GM19395 (cell line): ENCODE measurements around the gene LARP1.
"Not testable (repeated sequence)": the region's sequence is repeated elsewhere in the genome, so short reads cannot be mapped to it uniquely, and the experiment has no call there.

Experiments
- ATAC-seq: cut with Tn5 transposase; IDR thresholded peaks from one replicate; pipeline ENCODE4 v1.9.1; 2021; ENCODE audit warnings: mild to moderate bottlenecking, moderate library complexity; ENCODE audit not compliant: unreplicated experiment

LARP1 gene

DNA sequence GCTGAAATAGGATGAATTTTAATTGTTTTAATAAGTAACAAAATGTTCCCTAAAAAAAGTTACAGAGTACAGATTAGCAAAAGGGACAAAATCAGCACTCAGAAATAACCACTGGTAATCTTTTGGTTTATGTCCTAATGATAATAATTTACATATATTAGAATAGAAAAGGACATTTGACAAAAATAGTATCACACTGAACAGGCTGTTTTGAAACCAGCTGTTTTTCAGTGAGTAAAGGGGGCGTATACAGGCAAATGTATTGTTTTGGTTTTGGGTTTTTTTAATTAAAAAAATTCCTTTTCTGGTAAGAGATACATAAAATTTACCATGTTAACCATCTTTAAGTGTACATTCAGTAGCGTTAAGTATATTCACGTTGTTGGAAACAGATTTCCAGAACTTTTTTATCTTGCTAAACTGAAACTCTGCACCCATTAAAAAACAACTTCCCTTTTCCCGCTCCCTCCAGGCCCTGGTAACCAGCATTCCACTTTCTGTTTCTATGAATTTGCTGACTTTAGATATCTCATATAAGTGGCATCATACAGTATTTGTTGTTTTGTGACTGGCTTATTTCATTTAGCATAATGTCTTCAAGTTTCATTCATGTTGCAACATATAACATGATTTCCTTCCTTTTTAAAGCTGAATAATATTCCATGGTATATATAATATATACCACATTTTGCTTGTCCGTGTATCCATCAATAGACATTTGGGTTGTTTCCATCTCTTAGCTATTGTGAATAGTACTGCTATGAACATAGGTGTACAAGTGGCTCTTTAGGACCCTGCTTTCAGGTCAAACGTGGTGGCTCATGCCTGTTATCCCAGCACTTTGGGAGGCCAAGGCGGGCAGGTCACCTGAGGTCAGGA lies 20.6 kb upstream of the LARP1 start:
- no peak for ATAC-seq

DNA sequence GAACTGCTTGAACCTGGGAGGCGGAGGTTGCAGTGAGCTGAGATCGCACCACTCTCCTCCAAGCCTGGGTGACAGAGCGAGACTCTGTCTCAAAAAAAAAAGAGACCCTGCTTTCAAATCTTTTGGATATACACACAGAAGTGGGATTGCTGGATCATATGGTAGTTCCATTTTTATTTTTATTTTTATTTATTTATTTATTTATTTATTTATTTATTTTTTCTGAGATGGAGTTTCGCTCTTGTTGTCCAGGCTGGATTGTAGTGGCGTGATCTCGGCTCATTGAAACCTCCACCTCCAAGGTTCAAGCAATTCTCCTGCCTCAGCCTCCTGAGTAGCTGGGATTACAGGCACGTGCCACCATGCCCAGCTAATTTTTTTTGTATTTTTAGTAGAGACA lies 19.8 kb upstream of the LARP1 start:
- not testable (repeated sequence) for ATAC-seq

DNA sequence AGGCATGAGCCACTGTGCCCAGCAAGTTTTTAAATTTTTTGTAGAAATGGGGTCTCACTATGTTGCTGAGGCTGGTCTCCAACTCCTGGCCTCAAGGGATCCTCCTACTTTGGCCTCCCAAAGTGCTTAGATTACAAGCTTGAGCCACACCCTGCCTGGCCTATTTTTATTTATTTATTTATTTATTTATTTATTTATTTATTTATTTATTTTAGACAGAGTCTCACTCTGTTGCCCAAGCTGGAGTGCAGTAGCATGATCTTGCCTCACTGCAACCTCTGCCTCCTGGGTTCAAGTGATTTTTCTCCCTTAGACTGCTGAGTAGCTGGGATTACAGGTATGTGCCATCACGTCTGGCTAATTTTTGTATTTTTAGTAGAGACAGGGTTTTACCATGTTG lies 18.8 kb upstream of the LARP1 start:
- not testable (repeated sequence) for ATAC-seq

DNA sequence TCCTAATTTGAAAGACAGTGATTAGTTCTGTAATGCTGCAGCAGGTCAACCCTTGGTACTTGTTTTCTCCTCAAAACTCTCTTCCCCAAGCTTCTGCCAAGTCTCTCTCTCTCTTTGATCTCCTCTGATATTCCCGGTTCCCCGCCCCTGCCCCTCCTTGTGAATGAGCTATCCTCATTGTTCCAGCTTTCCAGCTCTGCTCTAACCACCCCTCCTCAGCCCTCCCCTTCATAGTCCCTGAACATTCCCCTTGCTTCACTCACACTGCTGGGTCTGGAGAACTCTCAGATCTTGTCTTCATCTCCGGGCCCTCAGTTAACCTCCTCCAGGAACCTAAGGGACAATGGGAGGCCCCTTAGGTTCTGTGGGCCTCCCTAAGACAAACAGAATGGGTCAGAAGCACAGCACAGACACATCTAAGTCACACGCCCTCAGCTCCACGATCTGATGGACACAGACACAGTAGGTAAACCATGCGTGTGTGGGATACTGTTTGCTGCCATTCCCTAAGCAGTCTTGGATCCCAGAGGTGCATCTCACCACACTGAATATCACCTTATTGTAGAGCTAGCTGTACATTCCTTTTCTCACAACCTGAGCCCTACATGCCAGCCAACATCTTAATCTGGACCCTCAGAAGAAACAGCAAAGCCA lies 17.4 kb upstream of the LARP1 start:
- ATAC-seq, result no peak

DNA sequence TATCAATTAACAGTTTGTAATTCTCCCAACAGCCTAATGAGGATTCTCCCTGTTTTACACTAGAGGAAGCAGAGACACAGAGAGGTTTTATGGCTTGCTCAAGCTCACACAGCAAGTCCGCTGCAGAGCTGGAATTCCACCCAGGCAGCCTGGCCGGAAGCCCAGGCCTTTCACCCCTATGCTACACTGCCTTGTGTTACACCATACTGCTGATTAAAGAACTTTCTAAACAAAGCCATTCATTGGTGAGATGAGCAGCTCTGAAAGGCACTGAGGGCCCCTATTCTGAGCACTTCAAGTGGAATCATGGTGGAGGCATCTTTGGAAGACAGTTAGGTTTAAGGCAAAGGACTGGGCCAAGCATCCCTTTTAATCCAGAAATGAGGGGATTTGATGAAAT lies 14.7 kb upstream of the LARP1 start:
- no peak for ATAC-seq

DNA sequence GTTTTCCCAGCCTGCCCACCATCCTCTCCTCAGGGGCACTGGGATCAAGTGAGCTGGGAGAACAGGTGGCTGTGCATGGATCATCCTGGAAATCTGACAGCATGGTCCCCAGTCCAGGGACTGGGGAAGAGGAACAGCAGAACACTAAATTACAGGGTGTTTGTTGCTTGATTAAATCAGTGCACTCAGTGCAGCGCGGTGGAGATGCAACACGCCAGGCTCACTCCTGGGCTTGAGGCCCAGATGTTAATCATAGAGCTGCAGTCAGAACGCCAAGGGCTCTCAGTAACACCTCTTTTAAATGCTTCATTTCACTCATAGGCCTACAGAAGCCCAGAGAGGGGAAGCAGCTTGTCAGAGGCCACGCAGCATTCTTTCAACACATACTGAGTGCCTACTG lies 14.2 kb upstream of the LARP1 start:
- ATAC-seq, result no peak

DNA sequence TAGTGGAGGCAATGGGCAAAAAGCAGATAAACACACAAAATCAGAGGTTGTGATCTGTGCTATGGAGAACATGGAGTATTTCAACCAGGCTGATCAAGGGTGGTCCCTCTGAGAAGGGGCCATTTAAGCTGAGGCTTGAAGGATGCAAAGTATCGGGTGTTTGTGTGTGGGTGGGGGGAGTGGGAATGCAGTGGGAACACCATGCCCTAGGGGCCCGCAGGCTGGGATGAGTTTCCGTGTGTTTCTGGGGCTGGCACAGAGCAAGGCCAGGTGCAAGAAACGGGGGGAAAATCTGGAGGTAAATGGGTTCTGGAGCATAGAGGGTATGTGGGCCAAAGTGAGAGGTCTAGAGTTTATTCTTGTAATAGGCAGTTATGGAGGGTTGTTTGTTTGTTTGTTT lies 13.8 kb upstream of the LARP1 start:
- no peak for ATAC-seq

DNA sequence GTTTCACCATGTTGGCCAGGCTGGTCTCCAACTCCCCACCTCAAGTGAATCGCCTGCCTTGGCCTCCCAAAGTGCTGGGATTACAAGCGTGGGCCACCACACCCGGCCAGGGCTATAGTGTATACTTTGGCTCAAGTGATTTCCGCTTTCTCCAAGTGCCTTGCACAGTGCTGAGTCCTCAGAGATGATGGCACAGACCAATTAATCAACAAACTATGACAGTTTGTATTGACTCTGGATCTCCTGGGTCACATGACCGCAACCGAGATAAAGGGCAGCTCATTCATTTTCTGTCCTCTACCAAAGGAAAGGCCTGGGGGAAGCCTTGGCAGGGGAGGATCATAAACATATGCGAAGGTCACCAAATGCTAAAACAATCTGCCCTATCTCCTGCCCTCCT lies 11.4 kb upstream of the LARP1 start:
- ATAC-seq, result no peak

DNA sequence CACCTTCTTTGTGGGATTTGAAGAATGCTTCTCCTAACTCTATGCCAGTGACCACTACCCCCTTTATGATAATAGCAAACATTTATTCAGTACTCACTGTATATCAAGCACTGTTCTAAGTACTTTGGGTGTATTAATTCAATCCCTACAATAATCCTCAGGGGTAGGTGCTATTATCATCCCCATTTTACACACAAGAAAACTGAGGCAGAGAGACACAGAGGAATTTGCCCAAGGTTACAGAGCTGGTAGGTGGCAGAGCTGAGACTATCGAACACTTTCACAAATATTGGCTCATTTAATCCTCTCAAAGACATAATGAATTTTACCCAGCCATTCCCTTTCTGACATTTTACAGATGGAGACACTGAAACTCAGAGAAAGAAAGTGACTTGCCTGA lies 9.8 kb upstream of the LARP1 start:
- ATAC-seq, result no peak

DNA sequence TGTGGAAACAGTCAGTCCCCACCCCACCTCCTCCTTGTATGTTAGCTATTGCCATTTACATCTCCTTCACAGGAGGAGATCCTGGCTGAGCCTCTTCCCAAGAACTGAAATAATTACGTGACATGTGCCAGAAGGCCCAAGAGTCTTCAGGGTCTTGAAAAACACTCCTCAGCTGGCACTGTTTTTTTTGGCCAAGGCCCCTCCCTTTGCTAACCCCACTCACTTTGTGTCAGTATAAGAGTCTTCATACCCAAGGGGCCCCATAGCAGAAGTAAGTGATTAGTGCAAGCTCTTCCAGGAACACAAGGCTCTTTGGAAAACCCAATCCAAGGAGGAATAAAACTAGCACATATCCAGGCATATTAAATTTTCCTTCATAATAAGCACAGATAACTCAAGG lies 5.7 kb upstream of the LARP1 start:
- ATAC-seq, result no peak

DNA sequence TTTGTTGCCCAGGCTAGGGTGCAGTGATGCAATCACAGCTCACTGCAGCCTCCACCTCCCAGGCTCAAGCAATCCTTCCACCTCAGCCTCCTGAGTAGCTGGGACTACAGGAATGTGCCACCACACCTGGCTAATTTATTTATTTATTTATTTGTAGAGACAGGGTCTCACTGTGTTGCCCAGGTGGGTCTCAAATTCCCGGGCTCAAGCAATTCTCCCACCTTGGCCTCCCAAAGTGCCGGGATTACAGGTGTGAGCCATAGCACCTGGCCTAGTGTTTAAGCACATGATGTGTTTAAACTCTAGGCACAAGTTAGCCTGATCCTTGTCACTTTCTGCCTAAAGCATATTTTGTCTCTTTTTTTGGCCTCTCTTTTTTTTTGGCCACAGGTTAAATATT lies 4.5 kb upstream of the LARP1 start:
- ATAC-seq, result not testable (repeated sequence)

DNA sequence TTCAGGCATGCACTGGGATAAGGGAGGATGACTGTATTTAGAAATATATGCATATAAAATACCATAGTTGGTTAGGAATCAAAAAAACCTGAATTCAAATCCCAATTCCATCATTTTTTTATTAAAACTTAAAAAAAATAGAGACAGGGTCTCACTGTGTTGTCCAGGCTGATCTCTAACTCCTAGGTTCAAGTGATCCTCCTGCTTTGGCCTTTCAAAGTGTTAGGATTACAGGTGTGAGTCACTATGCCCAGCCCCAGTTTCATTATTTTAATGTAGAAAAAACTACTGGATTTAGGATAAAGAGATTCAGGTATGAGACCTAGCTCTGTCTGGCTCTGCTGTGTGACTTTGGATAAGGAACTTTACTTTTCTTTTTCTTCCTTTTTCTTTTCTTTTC lies 3.3 kb upstream of the LARP1 start:
- ATAC-seq, result no peak

DNA sequence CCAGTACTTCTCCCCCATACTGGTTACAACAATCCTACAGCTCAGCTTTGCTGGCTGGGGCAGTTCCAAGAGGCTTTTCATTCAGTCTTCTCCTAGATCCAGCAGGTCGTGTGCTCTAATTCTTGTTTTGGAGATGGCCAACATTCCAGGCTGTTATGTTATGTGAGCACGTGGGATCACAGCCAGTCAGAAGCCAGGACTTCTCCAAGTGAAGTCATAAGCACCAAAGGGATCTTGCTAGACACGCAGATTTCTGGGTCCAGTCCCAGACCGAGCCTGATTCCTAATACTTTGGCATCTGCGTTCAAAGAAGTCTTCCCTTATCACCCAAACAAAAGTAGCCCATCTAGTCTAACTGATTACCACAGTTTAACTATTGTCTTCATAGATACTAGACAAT lies 1.4 kb upstream of the LARP1 start:
- no peak for ATAC-seq

DNA sequence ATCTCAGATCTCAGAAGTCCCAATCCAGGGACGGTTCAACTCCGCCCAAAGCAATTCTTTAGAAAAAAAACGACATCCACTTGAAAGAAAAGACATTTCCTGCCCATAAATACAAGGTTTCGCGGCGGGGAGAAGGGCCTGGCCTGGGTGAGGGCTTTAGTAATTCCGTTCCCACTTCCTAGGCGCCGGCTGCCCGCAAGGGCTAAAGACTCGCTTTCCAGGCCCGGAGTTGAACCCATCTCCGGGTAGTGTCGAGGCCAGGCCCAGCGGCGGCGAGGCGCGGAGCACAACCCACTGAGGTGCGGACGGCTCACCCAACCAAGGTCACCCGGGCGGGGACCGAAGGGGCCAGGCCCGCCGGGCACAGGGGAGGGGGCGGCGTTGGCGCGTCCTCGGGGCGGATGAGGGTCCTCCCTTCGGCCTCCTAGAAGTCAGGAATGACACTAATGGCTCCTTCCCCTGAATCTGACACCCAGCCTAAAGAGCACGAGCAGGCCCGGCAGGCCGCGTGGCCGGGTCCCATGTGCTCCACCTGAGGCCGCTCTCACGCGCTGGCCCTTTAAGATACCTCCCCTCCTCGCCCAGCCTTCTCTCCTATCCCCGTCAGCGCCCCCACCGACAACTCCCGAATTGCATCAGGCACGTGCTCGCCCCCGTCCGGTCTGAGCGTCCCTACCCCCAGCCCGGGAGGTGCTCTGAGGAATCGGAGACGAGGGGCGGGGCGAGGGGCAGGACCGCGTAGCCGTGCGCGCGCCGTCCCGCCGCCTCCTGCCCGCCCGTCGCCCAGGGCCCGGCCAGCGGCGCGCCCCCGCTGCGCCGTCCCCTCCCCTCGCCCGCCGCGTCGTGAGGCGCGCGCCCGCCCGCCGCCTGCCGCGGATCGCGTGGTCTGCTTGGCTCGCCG lies 467 bp upstream of the LARP1 start:
- ATAC-seq, result peak; percentile 91

DNA sequence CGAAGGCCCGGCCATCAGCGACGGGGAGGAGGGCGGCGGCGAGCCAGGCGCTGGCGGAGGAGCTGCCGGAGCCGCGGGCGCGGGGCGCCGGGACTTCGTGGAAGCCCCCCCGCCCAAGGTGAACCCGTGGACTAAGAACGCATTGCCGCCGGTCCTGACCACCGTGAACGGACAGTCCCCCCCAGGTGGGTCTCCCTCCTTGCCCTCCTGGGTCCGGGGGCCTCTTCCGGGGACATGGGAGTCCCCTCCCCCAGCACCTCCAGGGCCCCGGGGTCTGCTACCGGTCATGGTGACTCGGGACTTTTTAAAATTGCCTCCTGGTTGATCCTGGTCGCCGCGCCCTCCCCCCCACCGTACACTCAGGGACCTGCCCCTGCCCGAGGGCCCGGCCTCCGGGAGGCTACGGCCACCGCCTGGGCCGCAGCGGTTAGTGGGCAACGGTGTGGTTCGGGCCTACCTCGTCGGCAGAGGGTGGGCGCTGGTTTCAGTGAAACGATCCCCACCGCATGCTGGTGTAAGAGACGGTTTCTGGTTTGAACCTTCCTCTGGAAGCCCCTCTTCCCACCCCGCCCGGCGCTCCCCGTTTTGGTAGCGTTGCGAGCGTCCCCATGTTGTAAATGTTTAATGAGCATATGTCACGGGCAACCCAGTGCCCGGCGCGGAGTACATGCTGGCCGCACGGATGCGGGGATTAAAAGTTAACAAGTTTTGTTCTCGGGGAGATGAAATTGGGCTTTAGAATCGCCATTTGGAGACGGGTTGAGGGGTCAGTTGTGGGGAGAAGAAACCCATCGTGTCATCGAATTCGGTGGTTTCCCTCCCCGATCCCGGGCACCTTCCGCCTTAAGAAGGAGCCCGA lies 1.1 kb downstream of the LARP1 start:
- ATAC-seq, result no peak

DNA sequence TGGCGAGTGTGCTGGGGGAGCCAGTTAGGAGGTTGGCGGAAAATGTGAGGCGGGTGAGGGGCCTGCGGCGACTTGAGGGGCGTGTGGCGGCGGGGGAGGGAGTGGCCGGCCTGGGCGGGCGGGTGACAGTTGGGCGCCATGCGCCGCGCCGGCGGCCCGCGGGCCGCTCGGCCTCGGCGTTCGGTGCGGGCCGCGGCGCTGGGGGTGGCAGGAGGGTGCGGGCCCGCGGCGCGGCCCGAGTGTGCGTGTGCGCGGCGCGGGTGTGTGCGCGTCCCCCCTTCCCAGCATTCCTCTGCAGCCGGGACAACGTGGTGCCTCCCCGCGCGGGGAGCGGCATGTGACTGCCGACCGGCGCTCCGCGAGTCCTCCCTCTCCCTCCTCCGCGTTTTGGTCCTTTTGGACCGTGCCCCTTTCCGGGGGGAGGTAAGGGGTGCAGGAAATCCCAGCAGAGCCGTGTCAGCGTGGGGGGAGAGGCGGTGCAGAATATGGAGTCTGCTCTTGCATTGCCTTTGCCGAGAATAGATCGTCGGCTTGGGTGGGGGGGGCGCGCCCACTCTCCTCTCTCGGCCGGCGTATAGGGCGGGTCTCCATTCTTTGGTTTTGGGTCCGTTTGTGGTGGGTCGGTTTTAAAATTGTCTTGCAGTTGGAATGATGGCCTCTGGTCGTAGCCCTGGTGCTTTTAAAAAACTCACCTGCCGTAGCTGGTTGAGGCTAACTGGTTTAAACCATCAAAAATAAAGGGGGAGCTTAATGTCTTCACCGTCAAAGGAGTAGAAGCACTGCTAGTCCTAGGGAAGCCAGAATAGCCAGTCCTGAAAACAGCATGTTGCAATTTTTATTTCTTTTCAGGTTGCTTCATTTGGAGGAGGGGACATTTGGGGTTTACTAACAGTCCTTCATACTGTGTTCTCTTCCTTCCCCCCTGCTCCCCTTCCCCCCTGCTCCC lies 2.0 kb downstream of the LARP1 start:
- ATAC-seq, result no peak

DNA sequence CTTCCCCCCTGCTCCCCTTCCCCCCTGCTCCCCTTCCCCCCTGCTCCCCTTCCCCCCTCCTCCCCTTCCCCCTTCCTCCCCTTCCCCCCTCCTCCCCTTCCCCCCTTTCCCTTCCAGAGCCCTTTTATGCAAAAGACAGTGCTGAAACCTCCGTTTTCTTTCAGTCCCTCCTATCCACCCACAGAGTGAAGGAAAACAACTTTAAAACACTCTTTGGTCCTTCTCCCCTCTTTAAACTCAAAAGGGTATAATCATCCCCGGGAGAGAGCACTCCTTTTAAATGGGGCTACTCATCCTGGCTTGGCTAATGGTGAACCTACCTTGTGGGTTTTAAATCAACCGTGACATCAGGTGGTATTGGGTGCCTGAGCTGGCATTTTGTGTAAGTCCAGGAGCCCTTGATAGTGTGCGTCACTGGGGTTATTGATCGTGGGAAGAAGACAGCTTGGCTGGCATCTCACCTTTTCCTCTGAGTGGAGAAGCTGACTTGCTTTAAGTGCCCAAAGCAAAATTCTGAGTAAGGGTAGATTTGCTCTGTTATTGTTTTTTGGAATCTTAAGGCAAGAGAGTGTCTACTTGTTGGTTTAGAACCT lies 2.7 kb downstream of the LARP1 start:
- no peak for ATAC-seq

DNA sequence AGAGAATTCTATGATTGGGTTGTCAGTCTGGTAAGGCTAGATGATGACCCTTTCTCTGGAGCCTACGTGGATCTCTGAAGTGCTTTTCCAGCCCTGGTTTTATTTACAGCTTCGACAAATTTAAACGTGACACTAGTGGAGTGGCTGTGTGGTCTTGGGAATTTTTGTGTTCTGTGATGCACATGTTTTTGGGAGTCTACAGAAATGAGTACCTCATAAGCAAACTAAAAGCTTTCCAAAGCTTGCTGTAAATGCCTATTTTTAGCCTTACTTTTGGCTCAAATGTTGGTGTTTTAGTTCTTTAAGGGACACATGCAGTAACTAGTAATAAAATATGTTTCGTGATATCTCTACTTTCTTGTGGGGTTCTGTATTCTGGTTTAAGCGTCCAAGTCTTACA lies 3.3 kb downstream of the LARP1 start:
- no peak for ATAC-seq

DNA sequence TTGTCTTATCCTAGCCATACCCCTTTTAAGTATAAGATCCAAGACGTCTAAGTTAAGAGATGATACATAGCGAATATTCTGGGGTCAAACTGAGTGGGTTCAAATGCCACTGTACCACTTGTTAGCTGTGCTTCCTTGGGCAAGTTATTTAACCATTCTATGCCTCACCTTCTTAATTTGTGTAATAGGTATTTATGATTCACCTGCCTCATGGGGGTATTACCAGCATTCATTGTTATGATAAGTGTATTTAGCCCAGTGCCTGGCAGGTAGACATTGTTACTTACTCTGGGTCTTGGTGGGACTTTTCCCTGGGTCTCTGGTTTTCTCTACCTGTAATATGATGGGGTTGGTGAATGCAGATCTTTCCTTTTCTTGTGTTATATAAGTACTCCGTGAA lies 3.8 kb downstream of the LARP1 start:
- ATAC-seq, result no peak
